NB4 (cell line): ENCODE results near the gene EEPD1.

Source experiments
- DNase-seq: peaks from one replicate; pipeline ENCODE4 v3.0.0; 2010; ENCODE audit warnings: low read depth
- H3K4me3 ChIP-seq: one replicate; pipeline ENCODE4 v1.5.1; 2011; ENCODE audit warnings: mild to moderate bottlenecking, low read depth, low read length, moderate library complexity
- MYC ChIP-seq: IDR thresholded peaks from 2 replicates; pipeline ENCODE4 v1.6.1; 2011; ENCODE audit warnings: low read depth, low read length
- POLR2A ChIP-seq: IDR thresholded peaks from 2 replicates; pipeline ENCODE4 v1.6.1; 2011; ENCODE audit warnings: mild to moderate bottlenecking; ENCODE audit not compliant: insufficient read length; ENCODE audit errors: extremely low read depth
- TF ChIP-seq, protein P1 (sequence below): IDR thresholded peaks from 2 replicates; pipeline ENCODE4 v1.6.1; 2011; ENCODE audit warnings: low read depth, low read length
- TF ChIP-seq, protein P2 (sequence below): IDR thresholded peaks from one replicate; pipeline ENCODE4 v1.5.1; 2012; ENCODE audit warnings: low read depth, low read length

EEPD1 gene

DNA sequence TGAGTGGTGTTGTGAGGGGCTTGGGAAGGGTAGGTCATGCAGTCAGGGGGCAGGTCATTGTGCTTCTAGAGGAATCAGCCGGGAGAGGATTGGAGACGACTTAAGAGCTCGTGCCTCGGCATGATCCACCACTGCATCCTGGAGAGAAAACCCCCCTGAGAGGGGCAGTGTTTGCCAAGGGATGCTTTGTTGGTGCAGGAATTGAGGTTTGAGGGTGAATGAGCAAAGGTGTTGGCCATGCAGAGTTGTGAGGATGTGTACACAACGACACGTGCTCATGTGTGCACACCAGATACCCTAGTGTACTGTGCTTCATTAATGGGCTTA, 151.0 kb downstream of the EEPD1 start:
- no peak overlapping the region for H3K4me3 ChIP-seq
- no peak for DNase-seq
- TF ChIP-seq MYC (no peak), POLR2A (no peak)
- TF ChIP-seq, protein P1, sequence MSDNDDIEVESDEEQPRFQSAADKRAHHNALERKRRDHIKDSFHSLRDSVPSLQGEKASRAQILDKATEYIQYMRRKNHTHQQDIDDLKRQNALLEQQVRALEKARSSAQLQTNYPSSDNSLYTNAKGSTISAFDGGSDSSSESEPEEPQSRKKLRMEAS: no peak
- TF ChIP-seq, protein P2, sequence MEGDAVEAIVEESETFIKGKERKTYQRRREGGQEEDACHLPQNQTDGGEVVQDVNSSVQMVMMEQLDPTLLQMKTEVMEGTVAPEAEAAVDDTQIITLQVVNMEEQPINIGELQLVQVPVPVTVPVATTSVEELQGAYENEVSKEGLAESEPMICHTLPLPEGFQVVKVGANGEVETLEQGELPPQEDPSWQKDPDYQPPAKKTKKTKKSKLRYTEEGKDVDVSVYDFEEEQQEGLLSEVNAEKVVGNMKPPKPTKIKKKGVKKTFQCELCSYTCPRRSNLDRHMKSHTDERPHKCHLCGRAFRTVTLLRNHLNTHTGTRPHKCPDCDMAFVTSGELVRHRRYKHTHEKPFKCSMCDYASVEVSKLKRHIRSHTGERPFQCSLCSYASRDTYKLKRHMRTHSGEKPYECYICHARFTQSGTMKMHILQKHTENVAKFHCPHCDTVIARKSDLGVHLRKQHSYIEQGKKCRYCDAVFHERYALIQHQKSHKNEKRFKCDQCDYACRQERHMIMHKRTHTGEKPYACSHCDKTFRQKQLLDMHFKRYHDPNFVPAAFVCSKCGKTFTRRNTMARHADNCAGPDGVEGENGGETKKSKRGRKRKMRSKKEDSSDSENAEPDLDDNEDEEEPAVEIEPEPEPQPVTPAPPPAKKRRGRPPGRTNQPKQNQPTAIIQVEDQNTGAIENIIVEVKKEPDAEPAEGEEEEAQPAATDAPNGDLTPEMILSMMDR: no peak

DNA sequence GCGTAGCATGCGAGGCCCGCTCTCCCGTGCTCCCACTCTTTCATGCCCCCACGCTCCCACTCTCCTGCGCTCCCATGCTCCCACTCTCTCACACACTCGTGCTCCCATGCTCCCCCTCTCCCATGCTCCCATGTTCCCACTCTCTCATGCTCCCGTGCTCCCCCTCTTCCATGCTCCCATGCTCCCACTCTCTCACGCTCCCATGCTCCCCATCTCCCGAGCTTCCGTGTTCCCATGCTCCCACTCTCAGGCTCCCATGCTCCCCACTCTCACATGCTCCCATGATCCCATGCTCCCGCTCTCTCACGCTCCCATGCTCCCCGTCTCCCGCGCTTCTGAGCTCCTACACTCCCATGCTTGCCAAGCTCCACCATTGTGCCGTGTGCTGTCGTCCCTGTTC, 152.2 kb downstream of the EEPD1 start:
- TF ChIP-seq, protein P1: no peak
- TF ChIP-seq, protein P2: no peak
- no peak for TF ChIP-seq MYC
- TF ChIP-seq POLR2A: no peak

DNA sequence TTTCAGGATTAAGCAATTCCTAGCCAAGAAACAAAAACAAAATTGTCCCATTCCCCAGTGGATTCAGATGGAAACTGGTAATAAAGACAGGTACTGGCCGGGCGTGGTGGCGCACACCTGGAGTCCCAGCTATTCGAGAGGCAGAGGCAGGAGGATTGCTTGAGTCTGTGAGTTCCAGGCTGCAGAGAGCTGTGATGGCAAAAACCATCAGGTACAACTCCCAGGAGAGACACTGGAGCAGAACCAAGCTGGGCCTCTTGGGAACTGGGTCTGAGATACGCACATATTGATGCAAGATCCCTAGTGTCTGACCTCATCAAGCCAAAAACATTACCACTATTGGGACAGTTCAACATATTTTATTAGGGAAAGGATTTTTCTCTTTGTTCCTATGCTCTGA, 152.6 kb downstream of the EEPD1 start:
- DNase-seq: no peak
- H3K4me3 ChIP-seq: no peak overlapping the region
- TF ChIP-seq, protein P1: no peak
- TF ChIP-seq, protein P2: no peak
- TF ChIP-seq POLR2A (no peak), MYC (no peak)

More for the DNA sequence above, 152.2 kb downstream of the EEPD1 start:
- no peak for DNase-seq
- no peak overlapping the region for H3K4me3 ChIP-seq

DNA sequence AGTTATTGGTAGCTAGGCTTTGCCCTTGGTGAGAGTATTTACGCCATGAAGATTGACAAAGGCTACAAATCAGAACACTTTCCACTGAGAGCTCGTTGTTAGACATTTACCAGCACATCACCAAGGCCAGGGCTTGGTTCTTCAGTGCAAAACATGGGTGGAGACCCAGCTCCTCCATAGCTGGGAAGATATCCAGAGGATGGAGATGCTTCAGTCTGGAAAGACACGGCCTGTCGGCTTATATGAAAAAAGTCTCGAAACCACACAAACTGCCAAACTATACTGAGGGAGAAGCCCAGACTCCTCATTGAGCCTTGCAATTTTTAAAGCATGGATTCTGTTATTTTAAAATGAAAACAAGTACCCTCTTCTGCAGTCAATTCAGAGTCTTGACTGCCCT, 153.2 kb downstream of the EEPD1 start:
- no peak overlapping the region for H3K4me3 ChIP-seq
- DNase-seq: no peak
- TF ChIP-seq MYC: no peak
- TF ChIP-seq, protein P2: no peak
- TF ChIP-seq, protein P1: no peak
- TF ChIP-seq POLR2A: no peak

DNA sequence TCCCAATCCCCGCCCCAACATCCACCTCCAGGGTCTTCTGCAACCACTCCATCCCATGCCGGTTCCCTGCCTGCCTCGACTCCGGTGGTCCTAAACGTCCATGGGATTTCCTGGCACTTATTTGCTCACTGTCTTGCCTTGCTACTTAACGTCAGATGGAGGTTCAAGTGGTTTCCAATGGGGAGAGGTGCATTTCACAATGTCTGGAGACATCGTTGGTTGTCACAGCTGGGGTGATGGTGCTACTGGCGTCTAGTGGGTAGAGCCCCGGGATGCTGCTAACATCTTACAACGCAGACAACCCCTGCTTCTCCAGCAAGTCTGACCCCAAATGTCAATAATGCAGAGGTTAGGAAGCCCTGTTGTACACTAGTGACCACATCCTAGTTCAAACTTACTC, 153.7 kb downstream of the EEPD1 start:
- TF ChIP-seq, protein P2: no peak
- TF ChIP-seq MYC: no peak
- DNase-seq: peak; percentile 44
- no peak overlapping the region for H3K4me3 ChIP-seq

DNA sequence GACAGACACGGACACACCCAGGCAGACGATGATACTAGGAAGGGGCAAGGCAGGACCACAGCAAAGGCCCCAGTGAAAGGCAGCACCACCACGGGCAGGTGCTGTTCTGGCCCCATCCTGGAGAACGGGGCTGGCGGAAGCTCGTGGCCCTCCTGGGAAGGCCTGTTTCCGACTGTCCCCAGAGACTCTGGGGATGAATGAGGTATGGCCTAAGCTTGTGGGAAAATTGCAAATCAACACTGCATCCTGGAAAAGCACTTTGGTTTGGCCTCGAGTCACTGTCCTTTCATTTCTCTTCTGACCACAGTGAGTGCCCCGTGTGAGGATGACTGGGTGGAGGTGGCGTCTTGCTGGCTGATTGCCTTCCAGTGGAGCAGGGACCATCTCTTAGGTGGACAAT, 155.0 kb downstream of the EEPD1 start:
- no peak for DNase-seq
- no peak overlapping the region for H3K4me3 ChIP-seq
- TF ChIP-seq MYC (no peak), POLR2A (no peak)
- TF ChIP-seq, protein P2: no peak
- TF ChIP-seq, protein P1: no peak
